Measurements from ENCODE around the gene PIK3CD. TPM values are rescaled to one million over a fixed set of nuclear protein-coding genes. Genes with fewer than 3 reads are reported as not detected.

The PIK3CD gene
- total RNA-seq, 1 donor from 2014 or later = 3.3 TPM

DNA sequence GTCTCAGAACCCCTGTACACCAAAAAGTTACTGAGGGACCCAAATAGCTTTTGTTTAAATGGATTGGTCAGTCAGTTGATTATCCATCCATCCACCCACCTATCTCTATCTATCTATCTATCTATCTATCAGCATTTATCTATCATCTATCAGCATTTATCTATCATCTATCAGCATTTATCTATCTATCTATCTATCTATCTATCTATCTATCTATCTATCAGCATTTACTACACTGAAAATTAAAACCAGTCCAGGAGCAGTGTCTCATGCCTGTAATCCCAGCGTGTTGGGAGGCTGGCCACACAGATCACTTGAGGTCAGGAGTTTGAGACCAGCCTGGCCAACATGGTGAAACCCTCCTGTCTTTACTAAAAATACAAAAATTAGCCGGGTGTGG lies 125.2 kb downstream of the PIK3CD start:
- no peak for DNase-seq
- intact Hi-C loops (cut with DNase I) = no loop called here
- no peak for ATAC-seq (ENCODE audit: poor library complexity)

Other genes starting within 250 kb of the PIK3CD start
- gene SLC25A33, start 112.3 kb upstream of the PIK3CD start, total RNA-seq = 6.3 TPM
- 17.2 TPM for gene TMEM201, start 62.8 kb upstream of the PIK3CD start, total RNA-seq
- gene CLSTN1, start 172.2 kb downstream of the PIK3CD start, total RNA-seq = 48.8 TPM

Measured in Right ventricle myocardium superior (tissue), 1 donor.